ENCODE measurements around the gene NUMA1. TPM values are rescaled to one million over a fixed set of nuclear protein-coding genes. Genes with fewer than 3 reads are reported as not detected.

NUMA1 gene
- total and polyA plus RNA-seq, 8 donors, result 144 to 365 (median 343) TPM

GRCh38 chr11:72000202-72000867 lies 80.0 kb downstream of the NUMA1 start:
- peaks cover 9 to 49% of the 10 kb centered on the region in 2 donors for H3K4me1 ChIP-seq

GRCh38 chr11:71999798-72000197 lies 80.5 kb downstream of the NUMA1 start:
- peaks cover 0 to 47% of the 10 kb centered on the region in 2 donors for H3K36me3 ChIP-seq
- no peak for ATAC-seq

More at GRCh38 chr11:72000202-72000867, 80.0 kb downstream of the NUMA1 start:
- Histone ChIP-seq H3K27ac (peak overlapping the region; percentile 79 to 84), H3K36me3 (peaks cover 3 to 53% of the 10 kb centered on the region in 2 donors), H3K9me3 (no peaks in the 10 kb centered on the region), H3K27me3 (no peaks in the 10 kb centered on the region), H3K4me3 (peak overlapping the region in 1 of 2 donors; percentile 33)
- intact Hi-C loops (cut with DNase I), result no loop called here
- ATAC-seq (no peak), DNase-seq (no peak)
- TF ChIP-seq CTCF (IDR thresholded peaks at IDR 0.05), result no peak

GRCh38 chr11:71999362-71999761 lies 81.0 kb downstream of the NUMA1 start:
- peak overlapping the region in 1 of 2 donors; percentile 33 for H3K4me3 ChIP-seq
- no peak for DNase-seq
- intact Hi-C loops (cut with DNase I), result no loop called here
- ATAC-seq, result peak; percentile 53
- H3K27me3 ChIP-seq, result no peaks in the 10 kb centered on the region
- peaks cover 0 to 43% of the 10 kb centered on the region in 2 donors for H3K36me3 ChIP-seq
- peak overlapping the region; percentile 79 to 84 for H3K27ac ChIP-seq
- H3K9me3 ChIP-seq, result no peaks in the 10 kb centered on the region
- no peak for TF ChIP-seq CTCF (IDR thresholded peaks at IDR 0.05)
- H3K4me1 ChIP-seq, result peaks cover 9 to 49% of the 10 kb centered on the region in 2 donors

More at GRCh38 chr11:71999798-72000197, 80.5 kb downstream of the NUMA1 start:
- peaks cover 9 to 49% of the 10 kb centered on the region in 2 donors for H3K4me1 ChIP-seq
- no peak for DNase-seq
- intact Hi-C loops (cut with DNase I), result no loop called here
- peak overlapping the region in 1 of 2 donors; percentile 33 for H3K4me3 ChIP-seq
- TF ChIP-seq CTCF (IDR thresholded peaks at IDR 0.05), result no peak
- H3K27me3 ChIP-seq, result no peaks in the 10 kb centered on the region
- no peaks in the 10 kb centered on the region for H3K9me3 ChIP-seq
- H3K27ac ChIP-seq, result peak overlapping the region; percentile 79 to 84

- intact Hi-C loops (cut with DNase I), result no loop called here
- no peak for TF ChIP-seq CTCF (IDR thresholded peaks at IDR 0.05)
- Histone ChIP-seq H3K27ac (peak within 1 kb of the TSS; percentile 79 to 84), H3K27me3 (no peaks in the 10 kb centered on the region), H3K9me3 (no peaks in the 10 kb centered on the region), H3K4me1 (peaks cover 9 to 49% of the 10 kb centered on the region in 2 donors), H3K36me3 (peaks cover 0 to 37% of the 10 kb centered on the region in 2 donors), H3K4me3 (peak within 1 kb of the TSS in 1 of 2 donors; percentile 33)
- DNase-seq (peak in 1 of 4 donors; percentile 68), ATAC-seq (peak; percentile 25)
Measured at GRCh38 chr11:71998649-71999310, 81.6 kb downstream of the NUMA1 start, which contains the start of gene IL18BP. Gene IL18BP, plus strand, starts transcription at chr11:71998909. Its CDS starts 1,076 bp downstream, at chr11:71999985.

- H3K4me1 ChIP-seq, result peaks cover 9 to 49% of the 10 kb centered on the region in 2 donors
- H3K27ac ChIP-seq, result peak overlapping the region; percentile 79 to 84
- H3K27me3 ChIP-seq, result no peaks in the 10 kb centered on the region
- peaks cover 0 to 30% of the 10 kb centered on the region in 2 donors for H3K36me3 ChIP-seq
- intact Hi-C loops (cut with DNase I), result no loop called here
- ATAC-seq, result no peak
- no peaks in the 10 kb centered on the region for H3K9me3 ChIP-seq
- no peak for TF ChIP-seq CTCF (IDR thresholded peaks at IDR 0.05)
- no peak for DNase-seq
- H3K4me3 ChIP-seq, result no peak overlapping the region
Measured at GRCh38 chr11:71998061-71998460, 82.3 kb downstream of the NUMA1 start.
